HCT116 (cell line): ENCODE measurements around the gene QKI. TPM values are rescaled to one million over a fixed set of nuclear protein-coding genes. Genes with fewer than 3 reads are reported as not detected.

Source experiments
- ATAC-seq: fragments of 200-7000 bp; cut with Tn5 transposase; 2 replicates; pipeline ENCODE4 v1.9.1; 2020; ENCODE audit warnings: mild to moderate bottlenecking, moderate library complexity
- BruUV-seq: library from RNA; stranded (reverse); fragments of 400-500 nt; replicated peaks from 2 replicates; lab custom pipeline; 2021; lab: Mats Ljungman, UMichigan
- CTCF ChIA-PET: fragments of 300-600 bp; sonication (Branson Sonifier 250); formaldehyde crosslinking; loops from one replicate; lab custom pipeline; 2021; ENCODE audit warnings: antibody characterized with exemption; lab: Charles Lee
- POLR2A ChIA-PET: fragments of 300-600, 350-600 bp; sonication (Branson Sonifier 250); formaldehyde crosslinking; loops from one replicate; lab custom pipeline; 2021; ENCODE audit warnings: antibody characterized with exemption; lab: Charles Lee
- RAD21 ChIA-PET, 2 experiments: fragments of 300-600 bp; sonication (Branson Sonifier 250); formaldehyde crosslinking; loops; one replicate each; lab custom pipeline; 2023; ENCODE audit warnings: low total read pairs in 2 of 2; ENCODE audit not compliant: uncharacterized antibody in 2 of 2, unreplicated experiment in 2 of 2, low non-redundant PET in 1 of 2; lab: Charles Lee
- DNase-seq: peaks from one replicate; pipeline ENCODE4 v3.0.0-alpha.2; 2010; ENCODE audit warnings: low read depth, low spot score
- H2AFZ ChIP-seq: fragments of 200-600 bp; shearing (Covaris generic), sonication (generic); 2 replicates; pipeline ENCODE4 v1.6.1; 2017; ENCODE audit warnings: low read depth, mixed run types, mixed read lengths, antibody characterized with exemption, low read length; ENCODE audit not compliant: poor library complexity, severe bottlenecking
- H3K27ac ChIP-seq: 2 replicates; pipeline ENCODE4 v1.5.1; 2012; ENCODE audit warnings: low read depth, low read length
- H3K27me3 ChIP-seq: fragments of 200-600 bp; sonication (generic); 2 replicates; pipeline ENCODE4 v1.6.1; 2016; ENCODE audit warnings: mixed run types, low read length, mixed read lengths; ENCODE audit not compliant: insufficient read depth
- H3K36me3 ChIP-seq, 2 experiments: fragments of 200-500 bp in 1 of 2; fragments of 200-600 bp in 1 of 2; sonication (Bioruptor generic) in 1 of 2; sonication (generic) in 1 of 2; 2 replicates each; pipeline versions ENCODE4 v1.5.1 to v1.6.1; 2014 to 2016; ENCODE audit warnings: low read length in 2 of 2, inconsistent platforms in 1 of 2, mixed read lengths in 1 of 2, mixed run types in 1 of 2; ENCODE audit not compliant: insufficient read depth in 2 of 2, control insufficient read depth in 1 of 2
- H3K4me1 ChIP-seq, 2 experiments: fragments of 200-600 bp in 1 of 2; sonication (generic) in 1 of 2; 2 replicates each; pipeline versions ENCODE4 v1.5.1 to v1.6.1; 2012 to 2017; ENCODE audit warnings: low read length in 2 of 2, inconsistent platforms in 1 of 2, mild to moderate bottlenecking in 1 of 2, mixed read lengths in 1 of 2, mixed run types in 1 of 2, moderate library complexity in 1 of 2; ENCODE audit not compliant: insufficient read depth in 2 of 2, control insufficient read depth in 1 of 2
- H3K4me2 ChIP-seq: fragments of 200-600 bp; sonication (generic); 2 replicates; pipeline ENCODE4 v1.6.1; 2017; ENCODE audit warnings: mixed run types, low read length, mixed read lengths
- H3K4me3 ChIP-seq, 2 experiments: fragments of 200-600 bp in 1 of 2; sonication (generic) in 1 of 2; replicated peaks in 1 of 2; 2 replicates each; pipeline ENCODE4 v1.5.1; 2011 to 2016; ENCODE audit warnings: low read length in 2 of 2, control low read depth in 1 of 2, low read depth in 1 of 2, mild to moderate bottlenecking in 1 of 2, mixed read lengths in 1 of 2, mixed run types in 1 of 2
- H3K79me2 ChIP-seq: fragments of 200-600 bp; sonication (generic); 2 replicates; pipeline ENCODE4 v1.6.1; 2017; ENCODE audit warnings: mild to moderate bottlenecking, mixed run types, low read length, moderate library complexity, mixed read lengths; ENCODE audit not compliant: insufficient read depth
- H3K9ac ChIP-seq: fragments of 200-600 bp; sonication (generic); 2 replicates; pipeline ENCODE4 v1.6.1; 2016; ENCODE audit warnings: low read length, mixed read lengths
- H3K9me2 ChIP-seq: fragments of 200-600 bp; sonication (generic), shearing (Covaris generic); 2 replicates; pipeline ENCODE4 v1.6.1; 2017; ENCODE audit warnings: mixed run types, mild to moderate bottlenecking, moderate library complexity; ENCODE audit not compliant: insufficient read depth
- H3K9me3 ChIP-seq, 2 experiments: fragments of 200-500 bp in 1 of 2; fragments of 200-600 bp in 1 of 2; sonication (Bioruptor generic) in 1 of 2; sonication (generic) in 1 of 2; 2 replicates each; pipeline ENCODE4 v1.6.1; 2014 to 2017; ENCODE audit warnings: low read length in 2 of 2, mixed read lengths in 2 of 2, inconsistent platforms in 1 of 2, low read depth in 1 of 2, mild to moderate bottlenecking in 1 of 2, mixed run types in 1 of 2, moderate library complexity in 1 of 2; ENCODE audit not compliant: control insufficient read depth in 1 of 2, insufficient read depth in 1 of 2
- H4K20me1 ChIP-seq: fragments of 200-600 bp; sonication (generic), shearing (Covaris generic); 2 replicates; pipeline ENCODE4 v1.6.1; 2017; ENCODE audit warnings: mixed run types, mild to moderate bottlenecking, moderate library complexity; ENCODE audit not compliant: insufficient read depth
- ATF3 ChIP-seq: IDR thresholded peaks from 2 replicates; pipeline ENCODE4 v1.6.1; 2012
- CBX3 ChIP-seq: IDR thresholded peaks from 2 replicates; pipeline ENCODE4 v1.6.1; 2012; ENCODE audit warnings: low read depth
- CEBPB ChIP-seq: IDR thresholded peaks from 2 replicates; pipeline ENCODE4 v1.6.1; 2012; ENCODE audit warnings: low read depth
- EGR1 ChIP-seq: IDR thresholded peaks from 2 replicates; pipeline ENCODE4 v1.6.1; 2012; ENCODE audit warnings: low read depth
- ELF1 ChIP-seq: IDR thresholded peaks from 2 replicates; pipeline ENCODE4 v1.6.1; 2012; ENCODE audit warnings: low read depth, borderline replicate concordance
- EZH2 ChIP-seq: fragments of 200-600 bp; sonication (generic); IDR thresholded peaks from 2 replicates; pipeline ENCODE4 v1.6.1; 2017; ENCODE audit warnings: antibody characterized with exemption, mixed run types
- EZH2phosphoT487 ChIP-seq: fragments of 200-600 bp; IDR thresholded peaks from 2 replicates; pipeline ENCODE4 v1.6.1; 2018; ENCODE audit warnings: antibody characterized with exemption, borderline replicate concordance
- FOSL1 ChIP-seq: IDR thresholded peaks from 2 replicates; pipeline ENCODE4 v1.6.1; 2012; ENCODE audit warnings: low read depth
- JUND ChIP-seq: IDR thresholded peaks from 2 replicates; pipeline ENCODE4 v1.6.1; 2012
- POLR2A ChIP-seq: IDR thresholded peaks from 2 replicates; pipeline ENCODE4 v1.7.0; 2011; ENCODE audit warnings: borderline replicate concordance; ENCODE audit not compliant: insufficient read depth, insufficient read length; ENCODE audit errors: extremely low read depth
- POLR2AphosphoS5 ChIP-seq: IDR thresholded peaks from 2 replicates; pipeline ENCODE4 v1.6.1; 2011; ENCODE audit warnings: mild to moderate bottlenecking, low read depth, low read length, moderate library complexity
- RAD21 ChIP-seq: IDR thresholded peaks from 2 replicates; pipeline ENCODE4 v1.6.1; 2012; ENCODE audit warnings: low read depth, mild to moderate bottlenecking
- SIN3A ChIP-seq: IDR thresholded peaks from 2 replicates; pipeline ENCODE4 v1.6.1; 2012; ENCODE audit warnings: low read depth
- SRF ChIP-seq: IDR thresholded peaks from 2 replicates; pipeline ENCODE4 v1.6.1; 2012; ENCODE audit warnings: low read depth
- TCF7L2 ChIP-seq: IDR thresholded peaks from 2 replicates; pipeline ENCODE4 v1.7.0; 2011; ENCODE audit warnings: borderline replicate concordance, inconsistent platforms; ENCODE audit not compliant: insufficient read depth, insufficient read length; ENCODE audit errors: extremely low read depth
- ZBTB33 ChIP-seq: IDR thresholded peaks from 2 replicates; pipeline ENCODE4 v1.6.1; 2011; ENCODE audit warnings: mild to moderate bottlenecking, low read length, moderate library complexity; ENCODE audit not compliant: insufficient replicate concordance; ENCODE audit errors: extremely low read depth
- ZNF274 ChIP-seq: fragments of 200-500 bp; sonication (Bioruptor generic); IDR thresholded peaks from 2 replicates; pipeline ENCODE4 v1.6.1; 2014; ENCODE audit warnings: mild to moderate bottlenecking, low read depth, low read length, inconsistent platforms
- intact Hi-C: fragments of 100-400 bp; cut with micrococcal nuclease; formaldehyde crosslinking; loops from 2 replicates; pipeline ENCODE4 v1.10.0; 2022
- total RNA-seq: library from RNA; stranded (reverse); gene quantifications from one replicate; pipeline ENCODE4 v1.2.1, GENCODE V29; 2021; ENCODE audit not compliant: unreplicated experiment
- TF ChIP-seq, protein P1 (sequence below), 3 experiments: fragments of 200-600 bp in 1 of 3; sonication (generic) in 1 of 3; IDR thresholded peaks in 2 of 3; conservative IDR thresholded peaks in 1 of 3; 2 replicates each; pipeline ENCODE4 v1.5.1; 2012 to 2017; ENCODE audit warnings: low read depth in 2 of 3, low read length in 2 of 3, antibody characterized with exemption in 1 of 3, borderline replicate concordance in 1 of 3, control low read depth in 1 of 3, mild to moderate bottlenecking in 1 of 3, mixed read lengths in 1 of 3, mixed run types in 1 of 3, moderate library complexity in 1 of 3; ENCODE audit not compliant: insufficient read depth in 1 of 3

The QKI gene
- total RNA-seq, 1 experiment from 2014 or later, result 35.3 TPM

DNA sequence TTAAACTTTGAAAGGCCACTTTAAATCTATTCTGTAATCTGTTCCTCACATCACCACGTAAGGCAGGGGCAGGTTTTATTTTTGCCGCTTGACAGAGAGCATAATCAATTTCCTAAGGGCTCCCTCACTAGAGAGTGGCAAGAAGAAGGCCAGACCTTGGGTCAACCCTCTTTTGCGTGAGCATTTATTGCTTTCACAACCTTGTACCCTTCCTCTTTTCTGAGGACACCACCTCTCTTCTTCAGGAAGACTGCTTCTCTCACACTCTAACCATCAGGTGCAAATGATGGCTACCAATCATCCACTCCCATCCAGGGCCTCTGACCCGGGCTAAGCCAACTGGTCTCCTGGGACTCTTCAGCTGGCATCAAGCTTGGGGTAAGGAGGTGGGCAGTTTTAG, 25.2 kb upstream of the QKI start:
- H4K20me1 ChIP-seq, result no peaks in the 10 kb centered on the region
- no peak overlapping the region for H3K4me2 ChIP-seq
- peaks cover 9 to 47% of the 10 kb centered on the region in 2 experiments; a peak in 3 of 4 replicates for H3K4me1 ChIP-seq
- no peaks in the 10 kb centered on the region for H3K79me2 ChIP-seq
- no peak overlapping the region for H3K27ac ChIP-seq
- ATAC-seq (no peak), DNase-seq (no peak)
- no peak overlapping the region for H3K4me3 ChIP-seq
- no peak overlapping the region for H2AFZ ChIP-seq
- TF ChIP-seq SIN3A (no peak), EGR1 (no peak), FOSL1 (no peak), SRF (no peak), CEBPB (no peak), ZNF274 (no peak), RAD21 (no peak), CBX3 (no peak), ELF1 (no peak), ZBTB33 (no peak), TCF7L2 (no peak), POLR2AphosphoS5 (no peak), EZH2phosphoT487 (no peak), ATF3 (no peak), JUND (no peak), EZH2 (no peak), POLR2A (no peak)
- TF ChIP-seq, protein P1, sequence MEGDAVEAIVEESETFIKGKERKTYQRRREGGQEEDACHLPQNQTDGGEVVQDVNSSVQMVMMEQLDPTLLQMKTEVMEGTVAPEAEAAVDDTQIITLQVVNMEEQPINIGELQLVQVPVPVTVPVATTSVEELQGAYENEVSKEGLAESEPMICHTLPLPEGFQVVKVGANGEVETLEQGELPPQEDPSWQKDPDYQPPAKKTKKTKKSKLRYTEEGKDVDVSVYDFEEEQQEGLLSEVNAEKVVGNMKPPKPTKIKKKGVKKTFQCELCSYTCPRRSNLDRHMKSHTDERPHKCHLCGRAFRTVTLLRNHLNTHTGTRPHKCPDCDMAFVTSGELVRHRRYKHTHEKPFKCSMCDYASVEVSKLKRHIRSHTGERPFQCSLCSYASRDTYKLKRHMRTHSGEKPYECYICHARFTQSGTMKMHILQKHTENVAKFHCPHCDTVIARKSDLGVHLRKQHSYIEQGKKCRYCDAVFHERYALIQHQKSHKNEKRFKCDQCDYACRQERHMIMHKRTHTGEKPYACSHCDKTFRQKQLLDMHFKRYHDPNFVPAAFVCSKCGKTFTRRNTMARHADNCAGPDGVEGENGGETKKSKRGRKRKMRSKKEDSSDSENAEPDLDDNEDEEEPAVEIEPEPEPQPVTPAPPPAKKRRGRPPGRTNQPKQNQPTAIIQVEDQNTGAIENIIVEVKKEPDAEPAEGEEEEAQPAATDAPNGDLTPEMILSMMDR (IDR thresholded peaks at IDR 0.05 in 2 of 3, conservative IDR thresholded peaks at IDR 0.05 in 1 of 3; ENCODE audit: borderline replicate concordance in 1 of 3, insufficient read depth in 1 of 3, low read depth in 2 of 3, low read length in 2 of 3), result no peak
- RAD21 ChIA-PET, result no interaction called here
- BruUV-seq, result no TSS peak
- no peaks in the 10 kb centered on the region for H3K9me2 ChIP-seq
- H3K9ac ChIP-seq, result no peak overlapping the region
- no peaks in the 10 kb centered on the region for H3K36me3 ChIP-seq
- no peaks in the 10 kb centered on the region for H3K27me3 ChIP-seq
- POLR2A ChIA-PET, result no interaction called here
- H3K9me3 ChIP-seq, result no peaks in the 10 kb centered on the region; a peak in 1 of 4 replicates
- CTCF ChIA-PET, result no interaction called here
- intact Hi-C loops, result no loop called here
